ELF-1 (cell line): ENCODE results near the gene NOD1.
A peak's percentile ranks its signal among the peaks of the same experiment; 100 is the strongest.
"Not testable (repeated sequence)": the region's sequence is repeated elsewhere in the genome, so short reads cannot be mapped to it uniquely, and the experiment has no call there.

Source experiments
- DNase-seq: peaks from one replicate; pipeline ENCODE4 v3.0.0-alpha.2; 2016; ENCODE audit warnings: low read depth, low spot score

NOD1 gene

GRCh38 chr7:30412782-30413504 lies 65.6 kb downstream of the NOD1 start:
- DNase-seq: peak; percentile 63

- no peak for DNase-seq
Observed at GRCh38 chr7:30411897-30412296, 66.7 kb downstream of the NOD1 start.

- no peak for DNase-seq
Observed at GRCh38 chr7:30411173-30411572, 67.4 kb downstream of the NOD1 start.

- no peak for DNase-seq
Observed at GRCh38 chr7:30406664-30407425, 71.7 kb downstream of the NOD1 start.

- DNase-seq: no peak
Observed at GRCh38 chr7:30405179-30405578, 73.4 kb downstream of the NOD1 start.

GRCh38 chr7:30403477-30403876 lies 75.1 kb downstream of the NOD1 start:
- DNase-seq: no peak

GRCh38 chr7:30396389-30396788 lies 82.2 kb downstream of the NOD1 start:
- no peak for DNase-seq

- DNase-seq: no peak
Observed at GRCh38 chr7:30395676-30396075, 82.9 kb downstream of the NOD1 start.

- DNase-seq: no peak
Observed at GRCh38 chr7:30391806-30392205, 86.8 kb downstream of the NOD1 start.

- DNase-seq: no peak
Observed at GRCh38 chr7:30390736-30391636, 87.6 kb downstream of the NOD1 start.

- DNase-seq: no peak
Observed at GRCh38 chr7:30389791-30390190, 88.8 kb downstream of the NOD1 start.

GRCh38 chr7:30382607-30383006 lies 96.0 kb downstream of the NOD1 start:
- DNase-seq: no peak

GRCh38 chr7:30380824-30381223 lies 97.8 kb downstream of the NOD1 start:
- not testable (repeated sequence) for DNase-seq

GRCh38 chr7:30380294-30380693 lies 98.3 kb downstream of the NOD1 start:
- no peak for DNase-seq

- DNase-seq: no peak
Observed at GRCh38 chr7:30379741-30380140, 98.8 kb downstream of the NOD1 start.

GRCh38 chr7:30379131-30379530 lies 99.5 kb downstream of the NOD1 start:
- DNase-seq: no peak

- no peak for DNase-seq
Observed at GRCh38 chr7:30378275-30378674, 100.3 kb downstream of the NOD1 start.
